H1 (cell line): Measurements from ENCODE around the gene PCCA. TPM values are rescaled to one million over a fixed set of nuclear protein-coding genes. Genes with fewer than 3 reads are reported as not detected.

ENCODE experiments used
- CTCF ChIA-PET: fragments of 300-600 bp; sonication (Branson Sonifier 250); formaldehyde crosslinking; loops from one replicate; lab custom pipeline; 2021; ENCODE audit not compliant: partially characterized antibody; lab: Charles Lee
- POLR2A ChIA-PET: fragments of 300-600 bp; sonication (Branson Sonifier 250); formaldehyde crosslinking; loops from one replicate; lab custom pipeline; 2021; ENCODE audit warnings: inconsistent platforms; ENCODE audit not compliant: partially characterized antibody; lab: Charles Lee
- DNase-seq, 2 experiments: peaks; one replicate each; pipeline versions ENCODE4 v3.0.0 to v3.0.0-alpha.2; 2010 to 2022; ENCODE audit warnings: low spot score in 2 of 2, low read depth in 1 of 2, mixed read lengths in 1 of 2
- FAIRE-seq: peaks from 2 replicates; lab custom pipeline; 2011; peaks lifted over from hg19 to GRCh38; lab: Jason Lieb, UNC
- H2AFZ ChIP-seq: 2 replicates; pipeline ENCODE4 v1.8.1; 2012; ENCODE audit warnings: low read length, inconsistent platforms
- H2AK5ac ChIP-seq: 2 replicates; pipeline ENCODE4 v1.6.1; 2013; ENCODE audit warnings: low read depth, low read length
- H2BK120ac ChIP-seq: replicated peaks from 2 replicates; pipeline ENCODE3; 2013; ENCODE audit warnings: low read depth, low read length, inconsistent platforms
- H2BK12ac ChIP-seq: 2 replicates; pipeline ENCODE4 v1.6.1; 2013; ENCODE audit warnings: low read depth, low read length
- H2BK15ac ChIP-seq: 2 replicates; pipeline ENCODE4 v1.6.1; 2013; ENCODE audit warnings: low read length
- H2BK20ac ChIP-seq: 2 replicates; pipeline ENCODE4 v1.6.1; 2013; ENCODE audit warnings: low read length
- H2BK5ac ChIP-seq: 2 replicates; pipeline ENCODE4 v1.6.1; 2013; ENCODE audit warnings: low read depth, low read length
- H3K14ac ChIP-seq: 2 replicates; pipeline ENCODE4 v1.6.1; 2013; ENCODE audit warnings: inconsistent platforms; ENCODE audit not compliant: insufficient read length
- H3K18ac ChIP-seq: 2 replicates; pipeline ENCODE4 v1.6.1; 2013; ENCODE audit warnings: low read length; ENCODE audit errors: extremely low read depth
- H3K23ac ChIP-seq: 2 replicates; pipeline ENCODE4 v1.6.1; 2013; ENCODE audit warnings: inconsistent platforms; ENCODE audit not compliant: insufficient read length
- H3K23me2 ChIP-seq: 2 replicates; pipeline ENCODE4 v1.6.1; 2013; ENCODE audit warnings: low read depth, low read length
- H3K27ac ChIP-seq: 2 replicates; pipeline ENCODE4 v1.6.1; 2011; ENCODE audit warnings: low read depth, low read length, inconsistent platforms
- H3K27me3 ChIP-seq, 4 experiments: replicated peaks in 1 of 4; 1 replicate in 1 of 4; 2 replicates in 3 of 4; pipeline versions ENCODE4 v1.6.1 to v1.8.1; 2011 to 2013; ENCODE audit warnings: low read length in 3 of 4, mild to moderate bottlenecking in 3 of 4, inconsistent platforms in 2 of 4, mixed read lengths in 2 of 4, moderate library complexity in 1 of 4; ENCODE audit not compliant: control insufficient read depth in 3 of 4, insufficient read depth in 3 of 4; ENCODE audit errors: extremely low read depth in 1 of 4
- H3K36me3 ChIP-seq, 4 experiments: 2 replicates each; pipeline versions ENCODE4 v1.6.1 to v1.8.1; 2011 to 2013; ENCODE audit warnings: mild to moderate bottlenecking in 4 of 4, low read length in 3 of 4, moderate library complexity in 2 of 4, control low read depth in 1 of 4, inconsistent platforms in 1 of 4; ENCODE audit not compliant: insufficient read depth in 4 of 4, control insufficient read depth in 2 of 4
- H3K4ac ChIP-seq: replicated peaks from 2 replicates; pipeline ENCODE3; 2013; ENCODE audit warnings: low read length, low read depth, mixed read lengths, inconsistent platforms; ENCODE audit not compliant: insufficient read length
- H3K4me1 ChIP-seq, 4 experiments: replicated peaks in 1 of 4; 1 replicate in 1 of 4; 2 replicates in 3 of 4; pipeline versions ENCODE4 v1.6.1 to v1.8.1; 2011 to 2013; ENCODE audit warnings: low read length in 3 of 4, inconsistent platforms in 2 of 4, mixed read lengths in 1 of 4; ENCODE audit not compliant: insufficient read depth in 4 of 4, control insufficient read depth in 3 of 4
- H3K4me2 ChIP-seq, 2 experiments: 2 replicates each; pipeline versions ENCODE4 v1.6.1 to v1.8.1; 2011 to 2013; ENCODE audit warnings: low read depth in 2 of 2, low read length in 2 of 2, control low read depth in 1 of 2, inconsistent platforms in 1 of 2, mild to moderate bottlenecking in 1 of 2; ENCODE audit not compliant: insufficient read depth in 1 of 2
- H3K4me3 ChIP-seq, 4 experiments: fragments of 200-600, 300-600 bp in 1 of 4; sonication (generic), shearing (Covaris generic), sonication (Bioruptor Twin) in 1 of 4; 2 replicates each; pipeline versions ENCODE4 v1.5.1 to v1.8.1; 2011 to 2016; ENCODE audit warnings: low read length in 4 of 4, low read depth in 3 of 4, control low read depth in 2 of 4, inconsistent platforms in 2 of 4, mild to moderate bottlenecking in 2 of 4, mixed read lengths in 1 of 4, moderate library complexity in 1 of 4; ENCODE audit not compliant: insufficient read depth in 2 of 4; ENCODE audit errors: extremely low read depth in 1 of 4
- H3K56ac ChIP-seq: replicated peaks from 2 replicates; pipeline ENCODE3; 2013; ENCODE audit warnings: low read depth, mild to moderate bottlenecking, mixed read lengths, low read length, inconsistent platforms; ENCODE audit not compliant: insufficient read length
- H3K79me1 ChIP-seq: 2 replicates; pipeline ENCODE4 v1.6.1; 2013; ENCODE audit warnings: low read depth, low read length, control low read depth
- H3K79me2 ChIP-seq, 2 experiments: 2 replicates each; pipeline versions ENCODE4 v1.6.1 to v1.8.1; 2012 to 2013; ENCODE audit warnings: low read length in 2 of 2, mild to moderate bottlenecking in 2 of 2, inconsistent platforms in 1 of 2; ENCODE audit not compliant: insufficient read depth in 2 of 2, control insufficient read depth in 1 of 2
- H3K9ac ChIP-seq, 4 experiments: replicated peaks in 1 of 4; 1 replicate in 1 of 4; 2 replicates in 3 of 4; pipeline versions ENCODE4 v1.6.1 to v1.8.1; 2011 to 2013; ENCODE audit warnings: low read depth in 3 of 4, low read length in 3 of 4, control low read depth in 2 of 4, mild to moderate bottlenecking in 2 of 4, moderate library complexity in 2 of 4, inconsistent platforms in 1 of 4; ENCODE audit errors: extremely low read depth in 1 of 4
- H3K9me3 ChIP-seq, 2 experiments: 2 replicates each; pipeline versions ENCODE4 v1.6.1 to v1.8.1; 2012 to 2013; ENCODE audit warnings: mild to moderate bottlenecking in 2 of 2, moderate library complexity in 2 of 2, control low read depth in 1 of 2, inconsistent platforms in 1 of 2, low read depth in 1 of 2, low read length in 1 of 2, mixed read lengths in 1 of 2; ENCODE audit not compliant: insufficient read depth in 2 of 2
- H4K20me1 ChIP-seq, 2 experiments: replicated peaks in 1 of 2; 2 replicates each; pipeline versions ENCODE3 to v1.8.1; 2011 to 2013; ENCODE audit warnings: inconsistent platforms in 2 of 2, low read length in 2 of 2, mild to moderate bottlenecking in 1 of 2; ENCODE audit not compliant: insufficient read depth in 2 of 2, control insufficient read depth in 1 of 2
- H4K5ac ChIP-seq: 2 replicates; pipeline ENCODE4 v1.6.1; 2013; ENCODE audit warnings: low read length, low read depth, mixed read lengths, inconsistent platforms; ENCODE audit not compliant: insufficient read length
- H4K8ac ChIP-seq: 2 replicates; pipeline ENCODE4 v1.8.0; 2013; ENCODE audit warnings: mild to moderate bottlenecking, moderate library complexity, low read length, inconsistent platforms; ENCODE audit not compliant: insufficient read depth; ENCODE audit errors: extremely low read depth
- H4K91ac ChIP-seq: replicated peaks from 2 replicates; pipeline ENCODE3; 2013; ENCODE audit warnings: low read length, mixed read lengths, inconsistent platforms; ENCODE audit not compliant: insufficient read length
- KDM5A ChIP-seq: fragments of 200-600 bp; IDR thresholded peaks from 2 replicates; pipeline ENCODE4 v1.7.1; 2012; ENCODE audit warnings: mild to moderate bottlenecking, low read length, inconsistent platforms, mixed read lengths
- POU5F1 ChIP-seq: IDR thresholded peaks from 2 replicates; pipeline ENCODE4 v1.6.1; 2011; ENCODE audit warnings: low read depth, mild to moderate bottlenecking, low read length, moderate library complexity
- YY1 ChIP-seq: IDR thresholded peaks from 2 replicates; pipeline ENCODE4 v1.6.1; 2011; ENCODE audit warnings: low read depth, mild to moderate bottlenecking, low read length
- WGBS, 2 experiments: shearing (Covaris generic) in 1 of 2; methylation state at CpG; one replicate each; pipeline versions ENCODE4 v1.1.6 to v1.1.7; 2013 to 2015; ENCODE audit warnings: low lambda C conversion rate in 2 of 2, mixed read lengths in 2 of 2, inconsistent platforms in 1 of 2, low coverage in 1 of 2, missing lambda C conversion rate in 1 of 2; ENCODE audit not compliant: insufficient replicate concordance in 2 of 2, insufficient coverage in 1 of 2, insufficient read length in 1 of 2; ENCODE audit errors: extremely low coverage in 1 of 2, missing lambda C conversion rate in 1 of 2; 5-methylcytosine and 5-hydroxymethylcytosine counted together
- polyA plus RNA-seq, 7 experiments: library from polyadenylated mRNA; depleted of rRNA in 3 of 7; stranded (reverse) in 5 of 7; unstranded in 2 of 7; fragments of >200 nt in 5 of 7; fragments of 200-250 nt in 2 of 7; gene quantifications; 1 replicate in 5 of 7; 2 replicates in 1 of 7; 4 replicates in 1 of 7; pipeline versions ENCODE4 v1.2.1 to v1.2.3, GENCODE V29; 2011 to 2013; ENCODE audit warnings: missing spikeins in 2 of 7, mixed read lengths in 2 of 7
- total RNA-seq: library from RNA; stranded (reverse); fragmentation: NEBNext Ultra II Directional; extraction: Animal tissue kit (Norgen Biotek cat#: 25700); gene quantifications from 2 replicates; pipeline ENCODE4 v1.2.1, GENCODE V29; 2021
- TF ChIP-seq, protein P1 (sequence below): IDR thresholded peaks from 2 replicates; pipeline ENCODE4 v1.6.1; 2011; ENCODE audit warnings: low read length, improper control_type of control experiment

PCCA gene
- total and polyA plus RNA-seq, 2 of the 8 experiments (the other 6 are each of a cell fraction or from before 2014, with no cell fraction given): 18.4 to 49.8 TPM

DNA sequence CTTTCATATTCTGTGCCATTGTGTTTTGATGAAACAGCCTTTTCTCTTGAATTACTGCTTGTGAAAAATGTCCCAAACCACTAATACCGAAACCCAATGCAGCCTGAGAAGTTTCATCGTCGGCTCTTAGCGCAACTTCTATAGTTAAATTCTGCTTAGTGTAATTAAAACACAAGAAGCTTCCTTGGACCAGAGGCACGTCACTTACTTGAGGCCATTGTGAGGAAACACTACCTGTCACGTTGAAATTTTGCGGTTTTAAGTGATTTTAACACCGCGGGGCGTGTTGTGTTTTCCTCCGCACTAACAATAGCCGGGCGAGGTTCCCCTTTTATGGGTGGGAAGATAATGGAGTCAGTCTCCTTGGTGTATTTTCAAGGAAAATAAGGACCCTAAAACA is 428.8 kb downstream of the PCCA start:
- ChIA-PET CTCF (interaction anchor here (0.8 to 1.1 kb wide), 5 partner anchors 8 to 74 kb away, joined by 3 to 4 read pairs (median 3); no protein-coding TSS in a partner anchor), POLR2A (no interaction called here)
- no peak overlapping the region for H4K91ac ChIP-seq
- TF ChIP-seq YY1 (no peak), POU5F1 (no peak), KDM5A (no peak)
- TF ChIP-seq, protein P1, sequence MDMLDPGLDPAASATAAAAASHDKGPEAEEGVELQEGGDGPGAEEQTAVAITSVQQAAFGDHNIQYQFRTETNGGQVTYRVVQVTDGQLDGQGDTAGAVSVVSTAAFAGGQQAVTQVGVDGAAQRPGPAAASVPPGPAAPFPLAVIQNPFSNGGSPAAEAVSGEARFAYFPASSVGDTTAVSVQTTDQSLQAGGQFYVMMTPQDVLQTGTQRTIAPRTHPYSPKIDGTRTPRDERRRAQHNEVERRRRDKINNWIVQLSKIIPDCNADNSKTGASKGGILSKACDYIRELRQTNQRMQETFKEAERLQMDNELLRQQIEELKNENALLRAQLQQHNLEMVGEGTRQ: no peak
- 81% methylated on average over 13 of the region's 13 CpGs; no CpG with 5 or more reads in 1 of the 2 experiments for WGBS, 2 experiments
- H3K27me3 ChIP-seq: no peaks in the 10 kb centered on the region
- no peak overlapping the region for H4K5ac ChIP-seq
- H2BK120ac ChIP-seq: no peak overlapping the region
- H4K20me1 ChIP-seq: no peaks in the 10 kb centered on the region
- no peaks in the 10 kb centered on the region for H3K36me3 ChIP-seq
- no peak overlapping the region for H3K18ac ChIP-seq
- DNase-seq (no peak), FAIRE-seq (no peak)
- no peak overlapping the region for H3K27ac ChIP-seq
- H2BK12ac ChIP-seq: no peak overlapping the region
- no peak overlapping the region for H3K4ac ChIP-seq
- H3K4me2 ChIP-seq: no peak overlapping the region
- H3K9ac ChIP-seq: no peak overlapping the region; a peak in 1 of 7 replicates
- no peak overlapping the region for H2BK15ac ChIP-seq
- no peaks in the 10 kb centered on the region for H3K9me3 ChIP-seq
- peaks cover 0 to 25% (median 13%) of the 10 kb centered on the region in 4 experiments; a peak in 6 of 7 replicates for H3K4me1 ChIP-seq
- H3K4me3 ChIP-seq: no peak overlapping the region
- H3K79me1 ChIP-seq: no peaks in the 10 kb centered on the region
- H3K23ac ChIP-seq: no peak overlapping the region
- H3K79me2 ChIP-seq: no peaks in the 10 kb centered on the region
- no peak overlapping the region for H2AK5ac ChIP-seq
- H4K8ac ChIP-seq: no peak overlapping the region
- H2BK20ac ChIP-seq: no peak overlapping the region
- H2AFZ ChIP-seq: no peak overlapping the region
- H3K23me2 ChIP-seq: no peaks in the 10 kb centered on the region
- no peak overlapping the region for H2BK5ac ChIP-seq
- H3K56ac ChIP-seq: no peak overlapping the region
- no peak overlapping the region for H3K14ac ChIP-seq
